GM12872 (cell line): Measurements from ENCODE around the gene CDK5.

ENCODE experiments used
- CTCF ChIP-seq: IDR thresholded peaks from 3 replicates; pipeline ENCODE4 v1.5.1; 2011; ENCODE audit warnings: low read depth, mild to moderate bottlenecking, low read length, moderate library complexity; ENCODE audit not compliant: insufficient read depth

Gene CDK5

DNA sequence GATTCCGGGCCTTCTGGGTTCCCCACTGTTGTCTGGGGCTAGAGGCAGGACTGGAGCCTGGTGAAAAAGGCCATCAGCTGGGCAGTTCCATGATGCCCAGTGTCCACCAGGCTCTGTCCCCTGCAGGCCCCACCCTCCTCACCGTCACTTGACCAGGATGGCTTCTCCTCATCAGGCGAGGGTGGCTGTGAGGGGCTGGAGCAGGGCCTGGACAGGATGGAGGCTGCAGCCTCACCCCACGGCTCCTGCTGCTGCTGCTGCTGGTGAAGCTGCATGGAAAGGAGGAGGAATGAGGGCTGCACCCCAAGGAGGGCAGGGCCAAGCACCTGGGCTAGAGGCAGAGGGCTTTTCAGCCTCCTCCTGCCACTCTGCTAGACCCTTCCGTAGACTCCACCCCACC lies 41.7 kb downstream of the CDK5 start:
- no peak for TF ChIP-seq CTCF

DNA sequence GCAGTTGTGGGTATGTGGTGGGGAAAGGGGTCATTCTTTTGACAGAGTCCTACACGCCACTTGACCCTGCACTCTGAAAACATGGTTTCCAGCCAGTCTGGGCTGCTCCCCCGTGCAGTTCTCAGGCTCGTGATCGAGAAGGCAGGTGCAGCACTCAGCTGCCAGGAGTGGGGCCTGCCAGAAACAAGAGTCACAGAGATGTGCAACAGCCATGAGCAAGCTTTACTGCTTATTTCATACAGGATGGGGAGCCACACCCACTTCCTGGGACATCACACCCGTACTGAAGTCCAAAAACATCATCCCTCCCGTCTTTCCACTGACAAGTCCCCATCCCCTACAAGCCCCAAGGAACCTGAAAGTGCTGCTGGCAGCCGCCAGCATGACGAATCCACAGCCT lies 42.7 kb downstream of the CDK5 start:
- no peak for TF ChIP-seq CTCF

GRCh38 chr7:151013733-151014497 lies 43.8 kb downstream of the CDK5 start:
- peak; percentile 43; the same call in 1 of the 3 replicates for TF ChIP-seq CTCF

DNA sequence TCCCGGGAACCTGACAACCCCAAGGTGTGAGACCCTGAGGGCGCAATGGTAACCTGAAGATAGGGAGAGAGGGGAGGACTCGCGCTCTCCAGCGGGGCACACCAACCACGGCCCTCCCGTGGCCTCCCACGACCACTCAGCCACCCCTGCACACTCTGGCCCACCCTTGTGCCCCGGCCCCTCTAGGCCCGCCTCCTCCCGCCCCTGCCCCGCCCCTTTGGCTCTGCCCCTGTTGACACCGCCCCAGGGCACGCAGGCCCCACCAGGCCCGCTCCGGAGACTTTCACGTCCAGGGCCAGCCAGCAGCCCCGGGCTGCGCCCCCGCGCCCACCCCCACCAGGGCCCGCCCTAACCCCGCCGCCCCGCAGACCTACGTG lies 44.4 kb downstream of the CDK5 start:
- no peak for TF ChIP-seq CTCF

GRCh38 chr7:151012911-151013347 lies 44.8 kb downstream of the CDK5 start:
- peak; percentile 68 for TF ChIP-seq CTCF

- TF ChIP-seq CTCF: no peak
These were observed 45.5 kb downstream of the CDK5 start for GRCh38 chr7:151012031-151012692.

- TF ChIP-seq CTCF: no peak
These were observed 46.6 kb downstream of the CDK5 start for GRCh38 chr7:151011097-151011409.
